Stimulated activated CD8-positive, alpha-beta memory T cell treated with anti-CD3 and anti-CD28 coated beads, Interleukin-15, amount 100 ng/mL, for 4 hours (primary cell): ENCODE measurements around the gene TMBIM1.

Source experiments
- DNase-seq, 2 donors: peaks; one replicate each; pipeline ENCODE4 v3.0.0-alpha.2; 2020; ENCODE audit warnings: low read depth in 2 of 2

The TMBIM1 gene

GRCh38 chr2:218292048-218293014 is at the start of gene TMBIM1:
TSS of gene TMBIM1 (minus strand) at chr2:218292503. CDS start at chr2:218282141, 10,362 bp downstream.
- DNase-seq: peak in 1 of 2 donors; percentile 65

GRCh38 chr2:218341381-218341780 is 49.1 kb upstream of the TMBIM1 start:
- no peak for DNase-seq

GRCh38 chr2:218340656-218341055 is 48.4 kb upstream of the TMBIM1 start:
- no peak for DNase-seq

GRCh38 chr2:218334531-218334930 is 42.2 kb upstream of the TMBIM1 start:
- DNase-seq: no peak

- no peak for DNase-seq
Observed at GRCh38 chr2:218332920-218333645, 40.8 kb upstream of the TMBIM1 start.

GRCh38 chr2:218332288-218332687 is 40.0 kb upstream of the TMBIM1 start:
- no peak for DNase-seq

- DNase-seq: no peak
Observed at GRCh38 chr2:218331745-218332144, 39.4 kb upstream of the TMBIM1 start.

- no peak for DNase-seq
Observed at GRCh38 chr2:218329826-218330593, 37.7 kb upstream of the TMBIM1 start.

- DNase-seq: no peak
Observed at GRCh38 chr2:218329027-218329825, 36.9 kb upstream of the TMBIM1 start.

- no peak for DNase-seq
Observed at GRCh38 chr2:218328294-218328693, 36.0 kb upstream of the TMBIM1 start.

- DNase-seq: no peak
Observed at GRCh38 chr2:218327451-218328210, 35.3 kb upstream of the TMBIM1 start.

- no peak for DNase-seq
Observed at GRCh38 chr2:218326315-218326714, 34.0 kb upstream of the TMBIM1 start.

GRCh38 chr2:218325566-218326160 is 33.4 kb upstream of the TMBIM1 start:
- DNase-seq: no peak

- no peak for DNase-seq
Observed at GRCh38 chr2:218323526-218324472, 31.5 kb upstream of the TMBIM1 start.

- DNase-seq: peak; percentile 10 to 37
Observed at GRCh38 chr2:218322768-218323525, 30.6 kb upstream of the TMBIM1 start.

- DNase-seq: no peak
Observed at GRCh38 chr2:218320704-218321336, 28.5 kb upstream of the TMBIM1 start.

- DNase-seq: no peak
Observed at GRCh38 chr2:218319813-218320365, 27.6 kb upstream of the TMBIM1 start.
